D341Med (cell line): ENCODE results near the gene SEC23A.
A peak's percentile ranks its signal among the peaks of the same experiment; 100 is the strongest.
"Not testable (repeated sequence)": the region's sequence is repeated elsewhere in the genome, so short reads cannot be mapped to it uniquely, and the experiment has no call there.

Experiments used
- DNase-seq: peaks from one replicate; pipeline ENCODE4 v3.0.0; 2012; ENCODE audit warnings: low spot score

SEC23A gene

GRCh38 chr14:39102969-39103957 lies at the start of gene SEC23A:
Gene SEC23A, minus strand, starts transcription at chr14:39103235. Its CDS starts 7,117 bp downstream, at chr14:39096118.
- peak; percentile 92 for DNase-seq

GRCh38 chr14:39145266-39145966 lies 42.4 kb upstream of the SEC23A start:
- DNase-seq: no peak

- not testable (repeated sequence) for DNase-seq
These were observed 40.2 kb upstream of the SEC23A start for GRCh38 chr14:39143226-39143625.

- DNase-seq: not testable (repeated sequence)
These were observed 38.6 kb upstream of the SEC23A start for GRCh38 chr14:39141623-39142022.

GRCh38 chr14:39140170-39140569 lies 37.1 kb upstream of the SEC23A start:
- no peak for DNase-seq

- DNase-seq: no peak
These were observed 35.4 kb upstream of the SEC23A start for GRCh38 chr14:39138440-39138839.

GRCh38 chr14:39137835-39138234 lies 34.8 kb upstream of the SEC23A start:
- not testable (repeated sequence) for DNase-seq

GRCh38 chr14:39122330-39123138 lies 19.5 kb upstream of the SEC23A start:
- DNase-seq: no peak

- DNase-seq: peak; percentile 95
These were observed 11.2 kb upstream of the SEC23A start, which contains the start of gene GEMIN2 for GRCh38 chr14:39114073-39114838. Gene GEMIN2, plus strand, starts transcription at chr14:39114323. Its CDS starts 16 bp downstream, at chr14:39114339.

GRCh38 chr14:39113685-39114072 lies 10.6 kb upstream of the SEC23A start:
- no peak for DNase-seq

- no peak for DNase-seq
These were observed 7.1 kb upstream of the SEC23A start for GRCh38 chr14:39109893-39110715.

GRCh38 chr14:39108791-39109190 lies 5.8 kb upstream of the SEC23A start:
- DNase-seq: no peak

- DNase-seq: no peak
These were observed 4.6 kb upstream of the SEC23A start for GRCh38 chr14:39107591-39107996.

GRCh38 chr14:39104078-39104801 lies 1.2 kb upstream of the SEC23A start:
- DNase-seq: not testable (repeated sequence)

- DNase-seq: peak; percentile 22
These were observed 618 bp downstream of the SEC23A start for GRCh38 chr14:39102265-39102968.

GRCh38 chr14:39099748-39100147 lies 3.3 kb downstream of the SEC23A start:
- DNase-seq: no peak

GRCh38 chr14:39099215-39099614 lies 3.8 kb downstream of the SEC23A start:
- DNase-seq: not testable (repeated sequence)

- DNase-seq: no peak
These were observed 5.9 kb downstream of the SEC23A start for GRCh38 chr14:39097159-39097558.

GRCh38 chr14:39094515-39094914 lies 8.5 kb downstream of the SEC23A start:
- DNase-seq: no peak
